GM21528 (cell line): ENCODE data around the gene ANKRD55.
"Not testable (repeated sequence)": the region's sequence is repeated elsewhere in the genome, so short reads cannot be mapped to it uniquely, and the experiment has no call there.

Experiments
- ATAC-seq: cut with Tn5 transposase; IDR thresholded peaks from one replicate; pipeline ENCODE4 v1.9.1; 2021; ENCODE audit warnings: mild to moderate bottlenecking, moderate library complexity; ENCODE audit not compliant: unreplicated experiment, low FRiP score

The ANKRD55 gene

DNA sequence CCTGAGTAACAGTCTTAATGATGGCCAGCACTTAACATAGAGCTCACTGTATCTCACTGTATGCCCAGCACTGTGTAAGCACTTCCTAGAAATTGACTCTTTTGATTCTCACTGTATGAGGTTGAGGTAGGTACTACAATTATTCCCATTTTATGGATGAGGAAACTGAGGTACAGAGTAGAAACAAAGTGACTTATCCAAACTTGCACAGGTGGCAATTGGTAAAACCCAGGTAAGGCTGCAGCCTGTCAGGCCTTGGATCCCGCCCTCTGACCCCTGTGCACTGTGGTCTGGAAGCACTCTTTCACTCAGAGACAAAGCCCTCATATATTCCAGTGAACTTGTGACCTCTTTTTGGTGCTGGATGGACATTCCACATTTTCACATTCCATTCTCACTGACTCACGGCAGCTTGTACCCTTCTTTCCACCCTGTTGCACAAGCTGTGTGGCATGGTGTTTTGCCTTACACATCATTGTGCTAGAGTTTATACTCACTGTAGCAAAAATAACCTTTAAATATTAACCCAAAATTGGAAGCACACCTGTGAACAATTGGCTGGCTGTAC, 21.7 kb downstream of the ANKRD55 start:
- no peak for ATAC-seq

DNA sequence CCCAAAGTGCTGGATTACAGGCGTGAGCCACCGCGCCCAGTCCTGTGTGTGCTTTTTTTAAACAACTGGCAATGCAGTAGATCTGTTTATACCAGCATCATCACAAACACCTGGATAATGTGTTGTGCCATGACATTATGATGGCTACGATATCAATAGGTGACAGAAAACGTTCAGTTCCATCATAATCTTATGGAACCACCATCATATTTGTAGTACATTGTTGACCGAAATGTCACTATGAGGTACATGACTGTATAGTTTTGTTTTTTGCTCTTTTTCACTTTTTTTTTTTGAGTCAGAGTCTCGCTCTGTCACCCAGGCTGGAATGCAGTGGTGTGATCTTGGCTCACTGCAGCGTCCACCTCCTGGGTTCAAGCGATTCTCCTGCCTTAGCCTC, 24.4 kb downstream of the ANKRD55 start:
- no peak for ATAC-seq

DNA sequence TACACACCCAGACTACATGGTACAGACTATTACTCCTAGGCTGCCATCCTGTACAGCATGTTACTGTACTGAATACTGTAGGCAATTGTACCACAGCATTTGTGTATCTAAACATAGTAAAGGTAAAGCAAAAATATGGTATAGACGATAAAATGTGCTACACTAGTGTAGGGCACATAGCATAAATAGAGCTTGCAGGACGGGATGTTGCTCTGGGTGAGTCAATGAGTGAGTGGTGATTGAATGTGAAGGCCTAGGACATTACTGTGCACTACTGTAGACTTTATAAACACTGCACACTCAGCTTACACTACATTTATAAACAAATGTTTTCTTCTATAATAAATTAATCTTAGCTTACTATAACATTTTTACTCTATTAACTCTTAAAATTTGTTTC, 25.6 kb downstream of the ANKRD55 start:
- ATAC-seq = no peak

GRCh38 chr5:56206126-56206910, 26.8 kb downstream of the ANKRD55 start:
- no peak for ATAC-seq

DNA sequence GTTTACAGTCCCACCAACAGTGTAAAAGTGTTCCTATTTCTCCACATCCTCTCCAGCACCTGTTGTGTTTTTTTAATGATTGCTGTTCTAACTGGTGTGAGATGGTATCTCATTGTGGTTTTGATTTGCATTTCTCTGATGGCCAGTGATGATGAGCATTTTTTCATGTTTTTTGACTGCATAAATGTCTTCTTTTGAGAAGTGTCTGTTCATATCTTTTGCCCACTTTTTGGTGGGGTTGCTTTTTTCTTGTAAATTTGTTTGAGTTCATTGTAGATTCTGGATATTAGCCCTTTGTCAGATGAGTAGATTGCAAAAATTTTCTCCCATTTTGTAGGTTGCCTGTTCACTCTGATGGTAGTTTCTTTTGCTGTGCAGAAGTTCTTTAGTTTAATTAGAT, 29.2 kb downstream of the ANKRD55 start:
- not testable (repeated sequence) for ATAC-seq

- ATAC-seq = no peak
Observed at GRCh38 chr5:56202483-56202882, 30.6 kb downstream of the ANKRD55 start.

DNA sequence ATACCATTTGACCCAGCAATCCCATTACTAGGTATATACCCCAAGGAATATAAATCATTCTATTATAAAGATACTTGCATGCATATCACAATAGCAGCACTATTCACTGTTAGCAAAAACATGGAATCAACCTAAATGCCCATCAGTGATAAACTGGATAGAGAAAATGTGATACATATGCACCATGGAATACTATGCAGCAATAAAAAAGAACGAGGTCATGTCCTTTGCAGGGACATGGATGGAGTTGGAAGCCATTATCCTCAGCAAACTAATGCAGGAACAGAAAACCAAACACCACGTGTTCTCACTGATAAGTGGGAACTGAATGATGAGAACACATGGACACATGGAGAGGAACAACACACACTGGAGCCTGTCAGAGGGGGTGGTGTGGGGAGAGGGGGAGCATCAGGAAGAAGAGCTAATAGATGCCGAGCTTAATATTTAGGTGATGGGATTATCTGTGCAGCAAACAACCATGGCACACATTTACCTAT, 31.3 kb downstream of the ANKRD55 start:
- not testable (repeated sequence) for ATAC-seq

GRCh38 chr5:56200971-56201666, 32.0 kb downstream of the ANKRD55 start:
- peak; percentile 83 for ATAC-seq

DNA sequence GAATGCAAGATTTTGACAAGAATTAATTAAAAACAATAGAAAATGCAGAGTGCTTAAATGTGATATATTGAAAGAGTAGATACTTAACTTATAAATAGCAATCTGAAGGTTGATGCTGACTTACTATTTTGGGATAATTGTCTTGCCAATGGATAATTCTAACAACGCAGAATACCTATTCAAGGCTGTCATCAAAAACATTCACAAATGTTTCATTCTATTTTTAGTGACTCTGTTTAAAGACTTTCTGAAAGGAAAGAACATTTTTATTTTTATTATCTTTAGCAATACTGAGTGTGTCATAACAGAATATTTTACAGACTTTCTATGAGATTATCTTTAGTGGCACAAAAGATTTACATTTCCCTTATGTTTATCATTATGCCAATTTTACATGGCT, 38.1 kb downstream of the ANKRD55 start:
- ATAC-seq = no peak

DNA sequence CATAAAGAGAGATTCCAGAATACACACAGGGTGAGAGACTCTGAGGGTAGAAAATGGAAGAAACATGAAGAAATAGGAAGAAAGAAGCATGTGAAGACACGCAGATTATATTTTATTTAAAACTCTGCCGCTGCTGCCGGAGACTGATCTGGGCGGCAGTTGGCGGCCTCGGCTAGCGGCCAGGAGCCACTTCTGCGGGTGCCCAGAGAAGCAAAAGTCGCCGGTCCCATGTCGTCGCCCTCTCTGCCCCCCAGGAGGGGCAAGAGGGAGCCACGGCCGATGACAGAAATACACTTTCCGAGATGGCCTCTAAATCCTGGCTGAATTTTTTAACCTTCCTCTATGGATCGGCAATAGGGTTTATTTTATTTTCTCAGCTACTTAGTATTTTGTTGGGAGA, 40.9 kb downstream of the ANKRD55 start:
- no peak for ATAC-seq

GRCh38 chr5:56191656-56192055, 41.5 kb downstream of the ANKRD55 start:
- ATAC-seq = no peak

DNA sequence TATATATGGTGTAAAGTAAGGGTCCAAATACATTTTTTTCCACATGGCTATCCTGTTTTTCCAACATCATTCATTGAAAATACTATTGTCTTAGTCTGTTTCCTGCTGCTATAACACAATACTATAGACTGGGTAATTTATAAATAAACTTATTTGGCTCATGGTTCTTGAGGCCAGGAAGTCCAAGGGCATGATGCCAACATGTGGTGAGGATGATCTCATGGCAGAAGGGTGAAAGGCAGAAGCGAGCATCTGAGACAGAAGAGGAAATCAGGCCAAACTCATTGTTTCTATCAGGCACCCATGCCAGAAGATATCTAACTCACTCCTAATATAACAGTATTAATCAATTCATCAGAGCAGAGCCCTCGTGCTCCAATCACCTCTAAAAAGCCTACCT, 42.6 kb downstream of the ANKRD55 start:
- no peak for ATAC-seq

- no peak for ATAC-seq
Observed at GRCh38 chr5:56185768-56186311, 47.3 kb downstream of the ANKRD55 start.

DNA sequence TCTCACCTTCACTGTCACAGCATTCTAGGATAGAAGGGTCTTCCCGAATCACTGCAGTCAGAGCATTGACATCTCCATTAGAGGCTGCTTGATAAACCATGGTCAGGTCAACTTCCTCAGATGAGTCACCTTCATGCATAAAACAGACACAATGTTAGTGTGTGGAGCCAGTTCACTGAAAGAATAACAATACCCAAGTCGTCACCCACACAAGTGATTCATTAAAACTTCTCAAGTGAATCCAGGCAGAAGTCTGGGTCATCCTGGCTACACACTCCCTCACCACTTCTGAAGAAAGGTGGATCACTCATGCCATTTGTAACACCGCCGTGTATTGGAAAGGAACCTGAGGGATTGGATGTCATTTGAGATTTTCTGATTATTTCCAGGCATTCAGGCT, 49.6 kb downstream of the ANKRD55 start:
- no peak for ATAC-seq

GRCh38 chr5:56179442-56179841, 53.7 kb downstream of the ANKRD55 start:
- ATAC-seq = no peak

GRCh38 chr5:56178823-56179222, 54.3 kb downstream of the ANKRD55 start:
- no peak for ATAC-seq

DNA sequence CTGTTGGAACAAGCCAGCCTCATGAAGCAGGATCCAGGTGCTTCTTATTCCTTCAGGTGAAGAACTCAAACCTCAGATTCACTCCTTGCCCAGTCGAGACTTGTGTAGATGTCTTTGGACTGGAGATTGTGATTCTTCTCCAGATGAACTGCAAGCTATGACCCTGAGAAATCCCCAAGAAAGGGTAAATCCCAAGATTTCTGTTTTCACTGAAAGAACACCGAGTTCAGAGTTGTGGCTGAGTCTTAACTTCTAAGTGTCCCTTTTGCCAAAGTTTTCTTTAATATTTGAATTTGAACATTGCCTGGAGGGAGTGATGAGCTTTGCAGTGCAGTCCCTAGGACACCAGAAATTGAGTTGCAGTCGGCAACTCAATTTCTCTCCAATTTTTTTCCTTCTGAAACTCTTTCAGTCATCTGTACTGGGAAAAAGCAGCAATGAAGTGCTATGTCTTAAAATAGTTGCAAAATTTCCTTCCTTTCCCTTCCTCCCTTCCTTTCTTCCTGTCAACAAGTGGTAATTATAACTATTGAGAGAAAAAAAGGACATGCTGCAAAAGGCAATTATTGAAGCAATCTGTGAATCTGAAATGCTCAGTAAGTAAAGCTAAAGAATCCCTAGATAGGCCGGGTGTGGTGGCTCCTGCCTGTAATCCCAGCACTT, 56.1 kb downstream of the ANKRD55 start:
- no peak for ATAC-seq

DNA sequence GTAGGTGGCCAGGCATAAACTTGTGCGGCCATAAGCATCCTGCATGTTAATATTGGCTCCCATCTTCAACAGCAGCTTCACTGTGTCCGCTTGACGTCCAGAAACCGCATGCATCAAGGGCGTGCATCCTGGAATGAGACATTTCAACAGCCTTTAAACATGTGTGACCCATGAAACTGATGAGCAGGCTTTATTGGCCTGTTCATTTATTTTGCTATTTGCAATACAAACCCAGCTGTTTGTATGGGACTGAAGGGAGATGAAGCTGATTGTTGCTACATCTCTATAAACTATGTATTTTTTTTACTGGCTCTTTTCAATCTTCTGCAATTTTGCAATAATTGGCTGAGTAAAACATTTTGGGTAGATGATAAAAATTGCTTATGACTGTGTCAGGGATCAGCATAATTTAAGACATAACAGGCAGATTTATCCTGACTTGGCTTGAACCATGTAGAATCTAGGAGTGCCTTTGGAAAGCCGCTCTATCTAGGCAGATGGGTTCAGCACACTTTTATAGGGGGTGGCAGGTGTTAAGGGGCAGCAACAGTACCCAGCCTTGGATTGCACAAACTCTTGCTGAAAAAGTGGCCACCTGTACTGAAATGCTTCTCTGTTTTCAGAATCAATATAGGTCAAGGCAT, 56.9 kb downstream of the ANKRD55 start:
- no peak for ATAC-seq

DNA sequence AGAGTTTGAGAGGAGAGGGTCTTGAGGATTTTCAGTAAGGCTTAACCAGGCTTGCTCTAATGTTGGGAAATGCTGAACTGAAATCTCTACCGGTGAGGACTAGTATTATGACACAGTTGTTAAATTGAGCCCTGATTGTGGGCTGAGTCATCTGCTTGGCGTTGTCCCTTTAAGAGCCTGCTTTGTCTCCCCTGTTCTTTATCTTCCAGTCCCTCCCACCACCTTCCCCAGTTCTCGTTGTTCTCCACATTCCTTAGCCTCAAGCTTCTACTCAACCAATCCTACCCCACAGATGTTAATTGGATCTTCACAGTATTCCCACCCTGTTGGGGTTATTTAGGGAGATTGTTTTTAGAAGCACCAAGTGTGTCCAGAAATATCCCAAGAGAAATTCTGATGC, 57.6 kb downstream of the ANKRD55 start:
- ATAC-seq = no peak

DNA sequence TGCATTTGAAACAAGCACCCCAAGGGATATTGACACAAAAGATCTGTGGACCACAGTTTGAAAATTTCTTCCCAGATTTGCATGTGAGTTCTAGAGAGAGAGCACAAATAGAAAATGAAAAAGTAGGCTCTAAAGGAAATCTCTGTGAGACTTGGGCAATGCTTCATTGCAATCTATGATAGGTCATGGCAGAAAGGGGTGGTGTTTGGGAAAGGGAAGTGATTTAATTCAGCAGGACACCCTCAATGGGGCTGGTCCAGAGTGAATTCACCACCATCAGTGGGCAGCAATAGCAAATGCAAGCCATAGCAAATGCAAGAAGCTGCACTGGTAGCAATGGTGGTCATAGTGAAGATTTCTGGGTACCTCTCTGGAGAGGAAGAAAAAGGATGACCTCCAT, 58.1 kb downstream of the ANKRD55 start:
- ATAC-seq = no peak
